Stimulated activated naive CD8-positive, alpha-beta T cell treated with anti-CD3 and anti-CD28 coated beads, Interleukin-15, amount 100 ng/mL, for 72 hours (primary cell): ENCODE data around the gene DCLK2.
"Not testable (repeated sequence)": the region's sequence is repeated elsewhere in the genome, so short reads cannot be mapped to it uniquely, and the experiment has no call there.

Source experiments
- ATAC-seq: fragments of 150-1000 bp; cut with Tn5 transposase; 2 replicates; pipeline ENCODE4 v1.10.0; 2021; ENCODE audit warnings: mild to moderate bottlenecking, moderate library complexity
- DNase-seq, 2 donors: peaks; one replicate each; pipeline ENCODE4 v3.0.0; 2021 to 2022
- H3K27ac Mint-ChIP-seq, 2 donors: one replicate each; pipeline ENCODE4 v1.8.0; 2022; ENCODE audit warnings: mild to moderate bottlenecking in 2 of 2, mixed read lengths in 2 of 2, moderate library complexity in 2 of 2
- H3K27me3 Mint-ChIP-seq: one replicate; pipeline ENCODE4 v1.8.0; 2022; ENCODE audit warnings: mixed read lengths
- H3K4me1 Mint-ChIP-seq: one replicate; pipeline ENCODE4 v1.8.0; 2022; ENCODE audit warnings: mild to moderate bottlenecking, mixed read lengths
- H3K4me3 Mint-ChIP-seq, 2 donors: one replicate each; pipeline ENCODE4 v1.8.0; 2022; ENCODE audit warnings: mild to moderate bottlenecking in 2 of 2, mixed read lengths in 2 of 2, moderate library complexity in 1 of 2
- H3K9me3 Mint-ChIP-seq, 2 donors: one replicate each; pipeline ENCODE4 v1.8.0; 2022; ENCODE audit warnings: mixed read lengths in 2 of 2

DCLK2 gene

DNA sequence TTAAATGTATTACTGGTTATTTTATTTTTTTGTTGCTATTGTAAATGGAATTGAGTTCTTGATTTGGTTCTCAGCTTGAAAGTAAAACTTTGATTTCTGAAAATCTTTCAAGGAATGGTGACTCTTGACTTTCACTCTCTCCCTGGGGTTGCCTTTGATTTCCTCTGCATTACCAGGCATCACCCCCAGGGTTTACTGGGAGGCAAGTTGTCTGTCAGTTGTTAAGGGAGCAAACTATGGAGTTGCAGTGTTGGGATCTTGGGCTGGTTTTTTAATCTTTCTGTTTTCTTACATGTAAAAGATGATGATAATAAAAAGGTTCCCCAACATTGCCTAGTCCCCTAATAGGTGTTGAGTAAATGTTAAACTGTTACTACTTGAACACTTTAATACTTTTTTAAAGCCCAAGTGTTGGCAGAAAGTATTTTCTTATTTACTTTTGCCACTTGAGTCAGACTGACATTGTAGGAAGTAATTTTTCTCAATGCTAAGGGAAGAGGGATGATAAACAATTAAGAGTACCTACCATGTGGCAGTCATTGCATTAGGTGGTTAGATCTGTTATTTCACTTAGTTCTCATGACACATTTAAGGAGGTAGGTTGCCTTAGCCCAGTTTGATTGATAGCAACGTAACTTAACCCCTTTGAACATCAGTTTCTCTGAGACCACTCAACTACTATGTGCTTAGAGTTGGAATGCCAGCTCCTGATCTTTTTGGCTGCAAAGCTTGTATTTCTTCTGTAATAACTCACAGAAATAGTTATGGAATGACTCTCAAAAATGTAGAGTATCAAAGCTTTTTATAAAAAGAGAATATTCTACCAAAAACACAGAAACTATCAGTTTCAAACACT is 67.1 kb downstream of the DCLK2 start:
- Mint-ChIP-seq H3K4me1 (no peaks in the 10 kb centered on the region), H3K27me3 (peaks cover 14% of the 10 kb centered on the region), H3K4me3 (no peak overlapping the region), H3K27ac (peak overlapping the region in 1 of 2 donors; percentile 54), H3K9me3 (no peaks in the 10 kb centered on the region)
- no peak for DNase-seq
- ATAC-seq: no peak

- ATAC-seq (no peak), DNase-seq (no peak)
- no peak overlapping the region for H3K4me3 Mint-ChIP-seq
- H3K9me3 Mint-ChIP-seq: no peaks in the 10 kb centered on the region
- peaks cover 14% of the 10 kb centered on the region for H3K27me3 Mint-ChIP-seq
- no peak overlapping the region for H3K27ac Mint-ChIP-seq
- H3K4me1 Mint-ChIP-seq: no peaks in the 10 kb centered on the region
Measured at GRCh38 chr4:150145946-150146340, 67.7 kb downstream of the DCLK2 start.

DNA sequence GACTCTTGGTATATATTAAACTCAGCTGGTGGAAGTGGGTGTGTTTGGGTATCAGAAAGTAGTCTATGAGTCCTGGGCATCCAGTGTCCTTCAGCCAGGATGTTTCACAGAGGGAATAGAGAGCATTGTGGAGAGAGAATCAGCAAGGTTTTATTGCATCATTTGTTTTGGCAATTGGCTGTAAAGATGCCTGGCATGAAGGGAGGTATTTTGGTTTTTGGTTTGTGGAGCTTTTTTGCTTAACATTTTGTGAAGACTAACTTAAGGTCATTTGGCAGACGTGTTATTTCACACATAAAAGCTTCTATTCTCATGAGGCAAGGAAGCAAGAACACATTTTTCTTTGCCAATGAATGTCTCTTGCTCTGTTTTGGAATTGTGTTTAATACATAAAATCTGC is 71.1 kb downstream of the DCLK2 start:
- ATAC-seq (no peak), DNase-seq (no peak)
- no peaks in the 10 kb centered on the region for H3K4me1 Mint-ChIP-seq
- no peaks in the 10 kb centered on the region for H3K9me3 Mint-ChIP-seq
- peaks cover 14% of the 10 kb centered on the region for H3K27me3 Mint-ChIP-seq
- no peak overlapping the region for H3K27ac Mint-ChIP-seq
- H3K4me3 Mint-ChIP-seq: no peak overlapping the region

GRCh38 chr4:150150629-150151062 is 72.4 kb downstream of the DCLK2 start:
- no peaks in the 10 kb centered on the region for H3K9me3 Mint-ChIP-seq
- DNase-seq (no peak), ATAC-seq (no peak)
- no peak overlapping the region for H3K27ac Mint-ChIP-seq
- H3K27me3 Mint-ChIP-seq: peaks cover 6% of the 10 kb centered on the region
- no peak overlapping the region for H3K4me3 Mint-ChIP-seq
- H3K4me1 Mint-ChIP-seq: no peaks in the 10 kb centered on the region

- Mint-ChIP-seq H3K4me3 (no peak overlapping the region), H3K27me3 (peaks cover 6% of the 10 kb centered on the region), H3K4me1 (no peaks in the 10 kb centered on the region), H3K9me3 (no peaks in the 10 kb centered on the region), H3K27ac (peak overlapping the region in 1 of 2 donors; percentile 57)
- ATAC-seq (no peak), DNase-seq (no peak)
Measured at GRCh38 chr4:150152766-150153165, 74.5 kb downstream of the DCLK2 start.

GRCh38 chr4:150155391-150155790 is 77.1 kb downstream of the DCLK2 start:
- Mint-ChIP-seq H3K4me1 (no peaks in the 10 kb centered on the region), H3K27me3 (no peaks in the 10 kb centered on the region), H3K4me3 (no peak overlapping the region), H3K27ac (no peak overlapping the region), H3K9me3 (no peaks in the 10 kb centered on the region)
- ATAC-seq (no peak), DNase-seq (no peak)

GRCh38 chr4:150156543-150156942 is 78.3 kb downstream of the DCLK2 start:
- no peak for DNase-seq
- ATAC-seq: no peak
- no peak overlapping the region for H3K27ac Mint-ChIP-seq
- no peaks in the 10 kb centered on the region for H3K4me1 Mint-ChIP-seq
- no peaks in the 10 kb centered on the region for H3K27me3 Mint-ChIP-seq
- H3K4me3 Mint-ChIP-seq: no peak overlapping the region
- no peaks in the 10 kb centered on the region for H3K9me3 Mint-ChIP-seq

DNA sequence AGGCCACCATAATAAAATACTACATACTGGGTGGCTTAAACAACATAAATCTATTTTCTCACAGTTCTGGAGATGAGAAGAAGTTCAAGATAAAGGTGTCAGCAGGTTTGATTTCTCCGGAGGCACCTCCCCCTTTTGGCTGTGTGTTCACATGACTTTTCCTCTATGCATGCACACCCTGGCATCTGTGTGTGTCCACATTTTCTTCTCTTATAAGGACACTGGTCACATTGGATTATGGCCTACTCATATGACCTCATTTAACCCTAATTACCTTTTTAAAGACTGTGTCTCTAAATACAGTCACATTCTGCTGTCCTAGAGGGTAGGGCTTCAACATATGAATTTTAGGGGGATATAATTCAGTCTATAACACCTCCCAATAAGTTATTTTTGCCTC is 79.8 kb downstream of the DCLK2 start:
- Mint-ChIP-seq H3K4me3 (no peak overlapping the region), H3K9me3 (no peaks in the 10 kb centered on the region), H3K27me3 (no peaks in the 10 kb centered on the region), H3K27ac (no peak overlapping the region), H3K4me1 (no peaks in the 10 kb centered on the region)
- ATAC-seq (no peak), DNase-seq (no peak)

- Mint-ChIP-seq H3K27ac (no peak overlapping the region), H3K4me3 (no peak overlapping the region), H3K4me1 (no peaks in the 10 kb centered on the region), H3K27me3 (peaks cover 5% of the 10 kb centered on the region), H3K9me3 (no peaks in the 10 kb centered on the region)
- DNase-seq (no peak), ATAC-seq (no peak)
Measured at GRCh38 chr4:150160473-150160872, 82.2 kb downstream of the DCLK2 start.

GRCh38 chr4:150161109-150161508 is 82.9 kb downstream of the DCLK2 start:
- Mint-ChIP-seq H3K27me3 (peaks cover 10% of the 10 kb centered on the region), H3K4me3 (no peak overlapping the region), H3K4me1 (no peaks in the 10 kb centered on the region), H3K9me3 (no peaks in the 10 kb centered on the region), H3K27ac (no peak overlapping the region)
- DNase-seq (no peak), ATAC-seq (no peak)

DNA sequence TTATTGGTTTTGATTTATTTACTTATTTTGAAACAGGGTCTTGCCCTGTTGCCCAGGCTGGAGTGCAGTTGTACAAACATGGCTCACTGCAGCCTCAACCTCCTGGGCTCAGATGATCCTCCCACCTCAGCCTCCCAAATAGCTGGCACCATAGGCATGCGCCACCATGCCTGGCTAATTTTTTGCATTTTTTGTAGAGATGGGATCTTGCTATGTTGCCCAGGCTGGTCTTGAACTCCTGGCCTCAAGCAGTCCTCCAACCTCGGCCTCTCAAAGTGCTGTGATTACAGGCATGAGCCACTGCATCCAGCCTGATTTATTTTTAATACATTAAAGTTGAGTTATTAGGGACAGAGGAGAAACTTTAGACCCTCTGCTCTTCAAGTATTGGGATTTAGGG is 83.8 kb downstream of the DCLK2 start:
- not testable (repeated sequence) for H3K9me3 Mint-ChIP-seq, ATAC-seq, H3K4me1 Mint-ChIP-seq, H3K27ac Mint-ChIP-seq, H3K4me3 Mint-ChIP-seq, DNase-seq
- peaks cover 10% of the 10 kb centered on the region for H3K27me3 Mint-ChIP-seq

- H3K4me3 Mint-ChIP-seq: no peak overlapping the region
- no peak overlapping the region for H3K27ac Mint-ChIP-seq
- no peaks in the 10 kb centered on the region for H3K4me1 Mint-ChIP-seq
- peaks cover 10% of the 10 kb centered on the region for H3K27me3 Mint-ChIP-seq
- DNase-seq (no peak), ATAC-seq (no peak)
- no peaks in the 10 kb centered on the region for H3K9me3 Mint-ChIP-seq
Measured at GRCh38 chr4:150164055-150164454, 85.8 kb downstream of the DCLK2 start.

DNA sequence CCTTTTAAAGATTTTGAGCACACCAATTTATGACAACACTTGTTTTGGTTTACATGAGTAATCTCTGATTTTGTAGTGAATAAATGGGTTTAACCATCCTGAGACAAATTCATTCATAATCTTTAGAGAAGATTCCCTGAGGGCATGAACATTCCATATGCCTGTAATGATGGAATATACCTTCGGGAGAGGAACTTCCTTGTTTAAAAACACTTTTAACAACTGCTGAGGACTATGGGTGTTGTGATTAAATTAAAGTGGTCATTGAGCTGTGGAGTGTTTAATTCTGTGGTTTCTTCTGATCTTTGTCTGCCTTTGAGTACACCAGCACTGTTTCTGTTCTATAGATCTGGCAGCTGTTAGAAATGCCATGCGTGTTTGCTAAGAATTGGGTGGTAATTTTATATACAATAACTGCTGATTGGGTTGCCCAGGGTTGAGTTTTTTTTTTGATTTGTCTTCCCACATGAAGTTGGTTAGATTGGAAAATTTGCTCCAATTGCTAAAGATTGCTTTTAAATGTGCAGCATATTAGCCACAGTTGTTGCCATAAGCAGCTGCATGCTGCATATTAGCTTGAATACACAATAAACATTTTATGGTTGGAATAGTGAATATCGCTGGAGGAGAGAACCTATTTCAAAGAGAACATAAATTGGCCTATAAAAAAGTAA is 86.8 kb downstream of the DCLK2 start:
- Mint-ChIP-seq H3K27ac (no peak overlapping the region), H3K9me3 (no peaks in the 10 kb centered on the region), H3K27me3 (peaks cover 10% of the 10 kb centered on the region), H3K4me1 (no peaks in the 10 kb centered on the region), H3K4me3 (no peak overlapping the region)
- ATAC-seq (no peak), DNase-seq (no peak)

- no peak for DNase-seq
- Mint-ChIP-seq H3K4me3 (no peak overlapping the region), H3K27ac (no peak overlapping the region), H3K4me1 (no peaks in the 10 kb centered on the region), H3K9me3 (no peaks in the 10 kb centered on the region), H3K27me3 (peaks cover 10% of the 10 kb centered on the region)
- no peak for ATAC-seq
Measured at GRCh38 chr4:150167054-150167453, 88.8 kb downstream of the DCLK2 start.

DNA sequence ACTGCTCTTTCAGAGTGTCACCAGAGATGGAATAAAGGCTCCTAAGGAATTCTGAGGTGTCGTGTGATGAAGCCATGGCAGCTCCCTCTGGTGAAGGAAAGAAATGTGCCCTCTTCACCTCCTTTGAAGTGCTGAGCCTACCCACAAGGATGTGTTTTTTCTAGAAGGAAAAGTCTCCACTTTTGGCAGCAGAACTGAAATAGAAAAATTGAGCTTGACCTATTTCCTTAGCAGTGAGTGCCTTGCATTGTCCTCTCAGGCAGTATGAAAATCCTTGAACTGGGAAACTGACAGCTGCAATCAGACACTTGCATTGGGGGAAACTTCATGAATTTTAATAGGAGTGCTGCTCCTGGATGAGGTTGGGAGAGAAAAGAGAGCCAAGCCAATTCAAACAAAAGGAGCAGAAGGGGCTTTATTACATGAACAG is 95.2 kb downstream of the DCLK2 start:
- H3K9me3 Mint-ChIP-seq: no peaks in the 10 kb centered on the region
- no peak overlapping the region for H3K27ac Mint-ChIP-seq

GRCh38 chr4:150173982-150174398 is 95.7 kb downstream of the DCLK2 start:
- Mint-ChIP-seq H3K27me3 (no peaks in the 10 kb centered on the region), H3K27ac (no peak overlapping the region)
- DNase-seq: no peak

More for the DNA sequence above, 95.2 kb downstream of the DCLK2 start:
- H3K4me1 Mint-ChIP-seq: no peaks in the 10 kb centered on the region
- no peaks in the 10 kb centered on the region for H3K27me3 Mint-ChIP-seq
- no peak overlapping the region for H3K4me3 Mint-ChIP-seq
- no peak for DNase-seq
- ATAC-seq: no peak

More at GRCh38 chr4:150173982-150174398, 95.7 kb downstream of the DCLK2 start:
- ATAC-seq: no peak
- Mint-ChIP-seq H3K9me3 (no peaks in the 10 kb centered on the region), H3K4me1 (no peaks in the 10 kb centered on the region), H3K4me3 (no peak overlapping the region)
